OCI-LY1 (cell line): ENCODE measurements around the gene TLK1.

Experiments used
- H2AFZ ChIP-seq: fragments of 200-600 bp; sonication (generic), shearing (Covaris generic); 2 replicates; pipeline ENCODE4 v1.6.0; 2014; ENCODE audit warnings: antibody characterized with exemption, mild to moderate bottlenecking, low read length
- H3F3A ChIP-seq: fragments of 200-600 bp; sonication (generic), shearing (Covaris generic); 2 replicates; pipeline ENCODE4 v1.6.0; 2014; ENCODE audit warnings: mild to moderate bottlenecking, antibody characterized with exemption, low read length, moderate library complexity; ENCODE audit not compliant: insufficient read depth
- H3K27ac ChIP-seq: fragments of 200-600 bp; sonication (generic); 2 replicates; pipeline ENCODE4 v1.5.1; 2014; ENCODE audit warnings: low read length, mixed run types, mild to moderate bottlenecking, low read depth; ENCODE audit not compliant: poor library complexity, severe bottlenecking
- H3K27me3 ChIP-seq: fragments of 200-600 bp; sonication (generic); 2 replicates; pipeline ENCODE4 v1.6.0; 2014; ENCODE audit warnings: antibody characterized with exemption, mild to moderate bottlenecking, low read length, moderate library complexity; ENCODE audit not compliant: insufficient read depth
- H3K36me3 ChIP-seq: fragments of 200-600 bp; sonication (generic); 2 replicates; pipeline ENCODE4 v1.6.1; 2014; ENCODE audit warnings: mild to moderate bottlenecking, antibody characterized with exemption, low read length, moderate library complexity, mixed read lengths; ENCODE audit not compliant: insufficient read depth
- H3K4me1 ChIP-seq: fragments of 200-600 bp; sonication (generic); 2 replicates; pipeline ENCODE4 v1.5.1; 2014; ENCODE audit warnings: mild to moderate bottlenecking, low read length, moderate library complexity; ENCODE audit not compliant: insufficient read depth, severe bottlenecking
- H3K4me2 ChIP-seq: fragments of 200-600 bp; sonication (generic), shearing (Covaris generic); 2 replicates; pipeline ENCODE4 v1.6.1; 2014; ENCODE audit warnings: low read length
- H3K4me3 ChIP-seq: fragments of 200-600 bp; sonication (generic); 2 replicates; pipeline ENCODE4 v1.5.1; 2014; ENCODE audit warnings: low read length, low read depth, mild to moderate bottlenecking, mixed read lengths; ENCODE audit not compliant: poor library complexity, severe bottlenecking
- H3K79me2 ChIP-seq: fragments of 200-600 bp; shearing (Covaris generic); 2 replicates; pipeline ENCODE4 v1.6.1; 2016; ENCODE audit warnings: mixed run types, low read length, mixed read lengths; ENCODE audit not compliant: insufficient read depth
- H3K9ac ChIP-seq: fragments of 200-600 bp; sonication (generic), shearing (Covaris generic); 2 replicates; pipeline ENCODE4 v1.6.1; 2014; ENCODE audit warnings: mild to moderate bottlenecking, low read length, mixed read lengths
- H3K9me2 ChIP-seq: fragments of 200-600 bp; sonication (generic), shearing (Covaris generic); 2 replicates; pipeline ENCODE4 v1.6.1; 2014; ENCODE audit warnings: low read depth, mild to moderate bottlenecking, low read length, mixed read lengths
- H3K9me3 ChIP-seq: fragments of 200-600 bp; shearing (Covaris generic); 2 replicates; pipeline ENCODE4 v1.6.1; 2014; ENCODE audit warnings: low read length, mixed read lengths
- H4K20me1 ChIP-seq: fragments of 200-600 bp; sonication (generic), shearing (Covaris generic); 2 replicates; pipeline ENCODE4 v1.6.0; 2016; ENCODE audit warnings: mild to moderate bottlenecking, low read length; ENCODE audit not compliant: insufficient read depth
- CTCF ChIP-seq: fragments of 200-600 bp; sonication (generic), shearing (Covaris generic); IDR thresholded peaks from 2 replicates; pipeline ENCODE4 v1.5.1; 2017; ENCODE audit warnings: mild to moderate bottlenecking, antibody characterized with exemption, low read length, moderate library complexity, mixed read lengths
- EZH2 ChIP-seq: fragments of 200-600 bp; sonication (generic), shearing (Covaris generic); IDR thresholded peaks from 2 replicates; pipeline ENCODE4 v1.8.0; 2017; ENCODE audit warnings: borderline replicate concordance, mixed run types, mild to moderate bottlenecking, antibody characterized with exemption, low read length, moderate library complexity, mixed read lengths

TLK1 gene

GRCh38 chr2:171200469-171200868 is 39.8 kb upstream of the TLK1 start:
- no peaks in the 10 kb centered on the region for H3K79me2 ChIP-seq
- H3K27ac ChIP-seq, result no peak overlapping the region
- H3K4me3 ChIP-seq, result no peak overlapping the region
- no peaks in the 10 kb centered on the region for H4K20me1 ChIP-seq
- TF ChIP-seq EZH2, result no peak
- H3K9me2 ChIP-seq, result no peaks in the 10 kb centered on the region
- H3K9me3 ChIP-seq, result no peaks in the 10 kb centered on the region
- H3K36me3 ChIP-seq, result no peaks in the 10 kb centered on the region
- no peaks in the 10 kb centered on the region for H3K27me3 ChIP-seq
- no peak overlapping the region for H3K4me2 ChIP-seq
- H3K9ac ChIP-seq, result no peak overlapping the region
- H3K4me1 ChIP-seq, result no peaks in the 10 kb centered on the region
- H3F3A ChIP-seq, result no peaks in the 10 kb centered on the region
- no peak overlapping the region for H2AFZ ChIP-seq

GRCh38 chr2:171191021-171191420 is 30.3 kb upstream of the TLK1 start:
- H2AFZ ChIP-seq, result no peak overlapping the region
- H3F3A ChIP-seq, result no peaks in the 10 kb centered on the region
- TF ChIP-seq CTCF (no peak), EZH2 (no peak)
- no peaks in the 10 kb centered on the region for H3K4me1 ChIP-seq
- H3K9me2 ChIP-seq, result no peaks in the 10 kb centered on the region
- no peak overlapping the region for H3K9ac ChIP-seq
- H3K4me2 ChIP-seq, result no peak overlapping the region
- no peaks in the 10 kb centered on the region for H3K36me3 ChIP-seq
- H3K27me3 ChIP-seq, result no peaks in the 10 kb centered on the region
- no peaks in the 10 kb centered on the region for H3K79me2 ChIP-seq
- no peaks in the 10 kb centered on the region for H3K9me3 ChIP-seq
- H4K20me1 ChIP-seq, result no peaks in the 10 kb centered on the region
- no peak overlapping the region for H3K4me3 ChIP-seq
- H3K27ac ChIP-seq, result no peak overlapping the region

- Histone ChIP-seq H2AFZ (no peak overlapping the region), H3K4me2 (no peak overlapping the region), H3K4me3 (no peak overlapping the region), H3K9me2 (no peaks in the 10 kb centered on the region), H3K27me3 (no peaks in the 10 kb centered on the region), H3K9me3 (no peaks in the 10 kb centered on the region), H3K9ac (no peak overlapping the region), H4K20me1 (no peaks in the 10 kb centered on the region), H3K4me1 (no peaks in the 10 kb centered on the region), H3K79me2 (no peaks in the 10 kb centered on the region), H3F3A (no peaks in the 10 kb centered on the region), H3K27ac (no peak overlapping the region), H3K36me3 (no peaks in the 10 kb centered on the region)
- no peak for TF ChIP-seq EZH2
- no peak for TF ChIP-seq CTCF
Observed at GRCh38 chr2:171187819-171188218, 27.1 kb upstream of the TLK1 start.

- no peak overlapping the region for H2AFZ ChIP-seq
- H3K27me3 ChIP-seq, result no peaks in the 10 kb centered on the region
- no peaks in the 10 kb centered on the region for H3K79me2 ChIP-seq
- no peaks in the 10 kb centered on the region for H4K20me1 ChIP-seq
- H3K9me2 ChIP-seq, result no peaks in the 10 kb centered on the region
- H3K9me3 ChIP-seq, result no peaks in the 10 kb centered on the region
- H3K4me1 ChIP-seq, result no peaks in the 10 kb centered on the region
- no peak overlapping the region for H3K4me3 ChIP-seq
- TF ChIP-seq CTCF (no peak), EZH2 (no peak)
- no peak overlapping the region for H3K9ac ChIP-seq
- no peak overlapping the region for H3K4me2 ChIP-seq
- H3K27ac ChIP-seq, result no peak overlapping the region
- H3K36me3 ChIP-seq, result no peaks in the 10 kb centered on the region
- no peaks in the 10 kb centered on the region for H3F3A ChIP-seq
Observed at GRCh38 chr2:171187177-171187576, 26.5 kb upstream of the TLK1 start.
